Stimulated activated CD8-positive, alpha-beta memory T cell treated with anti-CD3 and anti-CD28 coated beads, Interleukin-12 subunit alpha, Interleukin-12 subunit beta, amount 100 ng/mL, for 24 hours (primary cell): ENCODE data around the gene PTCSC3.
"Not testable (repeated sequence)": the region's sequence is repeated elsewhere in the genome, so short reads cannot be mapped to it uniquely, and the experiment has no call there.

Source experiments
- DNase-seq: peaks from one replicate; pipeline ENCODE4 v3.0.0-alpha.2; 2020; ENCODE audit errors: extremely low read depth

Gene PTCSC3

DNA sequence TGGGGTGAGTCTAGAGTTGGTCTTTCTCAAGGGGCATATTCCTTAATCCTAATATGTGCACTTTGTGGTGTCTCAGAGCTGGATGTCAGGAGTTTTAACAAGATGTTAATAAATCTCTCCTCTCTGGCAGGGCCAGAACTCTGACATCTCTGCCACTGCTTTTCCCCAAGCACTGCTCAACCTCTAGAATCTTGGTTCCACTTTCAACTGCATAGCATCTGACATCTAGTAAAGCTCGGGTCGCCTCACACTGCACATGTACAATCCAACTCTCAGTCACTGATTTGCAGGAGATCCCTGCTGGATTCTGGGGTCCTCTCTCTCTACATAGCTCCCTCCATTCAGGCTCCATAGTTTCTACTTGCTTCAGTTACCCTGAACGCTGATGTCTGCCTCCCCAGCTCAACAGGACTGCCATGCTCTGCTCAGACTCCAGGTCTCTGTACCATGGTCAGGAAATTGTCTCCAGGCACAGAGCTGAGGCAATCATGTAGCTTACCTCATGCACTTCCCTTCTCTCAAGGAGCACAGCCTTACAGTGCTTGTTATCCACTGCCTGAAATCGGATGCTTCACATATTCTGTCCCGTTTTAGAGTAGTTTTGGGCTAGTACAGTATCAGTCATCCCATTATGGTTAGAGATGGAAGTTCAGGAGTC lies 1.6 kb downstream of the PTCSC3 start:
- no peak for DNase-seq

DNA sequence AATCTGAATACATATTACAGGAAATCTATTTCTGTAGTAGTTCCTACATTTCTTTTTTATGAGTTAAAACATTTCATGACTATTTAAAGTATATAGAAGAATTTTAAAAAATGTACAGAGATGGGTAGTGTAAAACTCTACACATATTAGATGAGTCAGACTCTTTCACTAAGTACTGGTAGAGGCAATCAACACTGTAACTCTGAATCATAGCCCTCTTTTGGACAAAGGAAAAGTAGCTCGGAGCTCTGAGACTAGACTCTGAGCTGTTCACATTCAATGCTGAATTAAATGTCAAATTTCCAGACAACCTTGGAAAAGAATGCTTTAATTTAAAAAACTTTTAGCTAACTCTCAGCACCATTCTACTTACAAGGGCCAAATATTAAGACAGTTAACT lies 3.4 kb downstream of the PTCSC3 start:
- DNase-seq: no peak

DNA sequence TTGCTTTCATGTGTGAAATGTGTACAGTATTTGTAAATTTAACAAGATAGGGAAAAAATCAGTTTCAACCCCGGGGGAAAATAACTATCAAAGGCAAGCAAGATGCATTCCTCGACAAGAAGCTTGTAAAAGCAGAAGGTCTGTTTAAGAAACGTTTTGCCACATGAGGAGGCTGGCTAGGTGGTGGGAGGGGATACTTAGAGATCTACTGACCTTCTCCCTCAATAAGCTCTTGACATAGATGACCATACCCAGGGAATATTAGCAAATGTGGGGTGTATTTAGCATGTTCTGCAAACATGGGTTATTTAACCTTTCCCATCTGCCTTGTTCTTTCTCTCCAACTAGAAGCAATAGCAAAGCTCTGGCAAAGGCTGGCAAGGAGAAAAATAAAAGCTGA lies 4.9 kb downstream of the PTCSC3 start:
- DNase-seq: no peak

DNA sequence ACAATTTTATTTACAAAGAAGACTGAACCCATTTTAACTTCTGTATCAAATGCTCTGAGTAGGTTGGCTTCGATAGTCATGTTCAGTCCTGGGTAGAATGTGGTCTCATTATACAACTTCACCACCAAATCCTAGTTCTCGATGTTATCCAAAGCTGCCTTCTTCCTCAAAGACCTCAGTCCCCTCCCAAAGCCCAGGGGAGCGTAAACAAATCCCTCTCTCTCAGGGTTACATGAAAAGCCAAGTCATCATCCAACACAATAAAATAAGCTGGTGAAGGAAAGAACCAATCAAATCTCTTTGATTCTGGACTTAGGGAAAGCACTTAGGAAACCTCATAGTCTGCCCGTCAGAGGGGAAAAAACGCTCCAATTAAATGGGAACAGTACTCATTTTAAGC lies 9.1 kb downstream of the PTCSC3 start:
- DNase-seq: no peak

DNA sequence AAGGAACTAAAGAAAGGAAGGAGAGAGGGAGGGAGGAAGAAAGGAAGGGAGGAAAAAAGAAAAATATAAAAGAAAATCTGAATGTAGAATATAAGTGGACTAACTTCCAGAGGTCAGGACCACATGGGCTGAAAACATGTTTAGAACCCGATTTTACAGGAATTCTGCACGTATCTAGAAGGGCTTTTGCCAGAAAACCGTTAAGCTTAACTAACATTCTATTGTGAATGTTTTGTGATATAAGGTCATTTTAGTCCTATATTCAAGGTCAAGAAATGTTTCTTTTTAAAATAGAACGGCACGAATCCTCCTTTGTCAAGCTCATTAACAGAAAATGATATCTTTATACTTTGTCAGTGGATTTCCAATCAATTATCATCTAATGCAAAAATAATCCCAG lies 13.1 kb downstream of the PTCSC3 start:
- DNase-seq: no peak

DNA sequence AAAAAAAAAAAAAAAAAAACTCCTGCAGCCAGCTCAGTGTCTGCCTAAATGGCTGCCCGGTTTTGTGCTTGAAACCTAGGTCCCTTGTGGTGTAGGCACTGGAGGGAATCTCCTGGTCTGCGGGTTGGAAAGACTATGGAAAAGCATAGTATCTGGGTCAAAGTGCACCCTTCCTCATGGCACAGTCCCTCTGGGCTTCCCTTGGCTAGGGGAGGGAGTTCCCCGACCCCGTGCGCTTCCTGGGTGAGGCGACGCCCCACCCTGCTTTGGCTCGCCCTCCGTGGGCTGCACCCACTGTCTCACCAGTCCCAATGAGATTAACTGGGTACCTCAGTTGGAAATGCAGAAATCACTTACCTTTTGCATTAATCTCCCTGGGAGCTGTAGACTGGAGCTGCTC lies 14.3 kb downstream of the PTCSC3 start:
- DNase-seq: no peak

DNA sequence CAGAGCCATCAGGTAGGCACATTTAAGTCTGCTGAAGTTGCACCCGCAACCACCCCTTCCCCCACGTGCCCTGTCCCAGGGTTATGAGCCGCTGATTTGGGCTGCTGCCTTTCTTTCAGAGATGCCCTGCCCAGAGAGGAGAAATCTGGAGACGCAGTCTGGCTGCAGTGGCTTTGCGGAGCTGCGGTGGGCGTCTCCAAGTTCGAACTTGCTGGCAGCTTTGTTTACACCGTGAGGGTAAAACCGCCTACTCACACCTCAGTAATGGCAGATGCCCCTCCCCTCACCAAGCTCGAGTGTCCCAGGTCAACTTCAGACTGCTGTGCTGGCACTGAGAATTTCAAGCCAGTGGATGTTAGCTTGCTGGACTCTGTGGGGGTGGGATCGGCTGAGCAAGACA lies 14.7 kb downstream of the PTCSC3 start:
- DNase-seq: no peak

DNA sequence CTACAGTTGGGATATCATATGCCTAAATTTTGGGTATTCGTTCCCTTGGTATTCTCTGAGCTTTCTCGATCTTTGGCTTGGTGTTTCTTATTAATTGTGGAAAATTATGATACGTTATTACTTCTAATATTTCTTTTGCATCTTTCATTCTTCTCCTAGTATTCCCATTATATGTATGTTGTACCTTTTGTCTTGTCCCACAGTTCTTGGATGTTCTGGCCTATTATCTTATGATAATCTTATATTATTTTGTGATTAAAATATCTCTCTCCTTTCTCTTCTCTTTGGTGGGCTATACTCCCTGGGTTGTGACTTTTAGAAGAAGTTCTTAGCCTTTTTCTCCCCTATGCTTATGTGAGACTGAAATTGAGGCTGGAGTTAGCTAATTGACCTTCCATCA lies 25.2 kb downstream of the PTCSC3 start:
- DNase-seq: no peak

DNA sequence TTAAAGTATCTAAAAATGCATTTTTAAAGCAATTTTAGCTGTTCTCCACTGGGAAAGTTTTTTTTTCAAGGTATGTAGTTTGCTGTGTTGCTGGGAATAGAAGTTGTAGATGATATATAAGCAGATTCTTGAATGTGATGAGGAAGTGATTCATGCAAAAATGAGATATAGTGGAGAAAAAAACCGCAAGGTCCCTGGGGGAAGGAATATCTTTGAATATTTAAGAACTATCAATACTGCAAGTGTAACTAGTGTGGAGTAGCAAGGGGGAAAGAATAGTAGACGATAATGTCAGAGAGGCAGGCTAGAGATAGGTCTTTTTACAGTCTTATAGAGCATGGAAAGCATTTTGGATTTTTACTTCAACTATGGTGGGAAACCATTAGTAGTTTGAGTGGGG lies 42.5 kb downstream of the PTCSC3 start:
- DNase-seq: no peak

DNA sequence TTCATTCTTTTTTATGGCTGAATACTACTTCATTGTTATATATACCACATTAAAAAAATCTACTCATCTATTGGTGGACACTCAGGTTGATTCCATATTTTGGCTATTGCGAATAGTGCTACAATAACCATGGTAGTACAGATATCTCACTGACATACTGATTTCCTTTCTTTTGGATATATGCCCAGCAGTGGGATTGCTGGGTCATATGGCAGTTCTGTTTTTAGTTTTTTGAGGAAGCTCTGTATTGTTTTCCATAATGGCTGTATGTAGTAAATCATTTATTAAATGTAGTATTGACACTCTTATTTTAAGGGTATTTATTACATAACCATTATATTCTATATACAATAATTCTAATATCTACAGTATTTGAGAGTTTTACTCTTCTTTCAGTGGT lies 43.7 kb downstream of the PTCSC3 start:
- no peak for DNase-seq

DNA sequence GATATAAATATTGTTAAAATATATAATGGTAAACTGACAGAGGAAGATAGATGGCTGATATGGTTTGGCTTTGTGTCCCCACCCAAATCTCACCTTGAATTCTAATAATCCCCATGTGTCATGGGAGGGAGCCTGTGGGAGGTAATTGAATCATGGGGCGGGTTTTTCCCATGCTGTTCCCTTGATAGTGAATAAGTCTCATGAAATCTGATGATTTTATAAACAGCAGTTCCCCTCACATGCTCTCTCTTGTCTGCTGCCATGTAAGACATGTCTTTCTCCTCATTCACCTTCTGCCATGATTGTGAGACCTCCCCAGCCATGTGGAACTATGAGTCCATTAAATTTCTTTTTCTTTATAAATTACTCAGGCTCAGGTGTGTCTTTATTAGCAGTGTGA lies 46.3 kb downstream of the PTCSC3 start:
- no peak for DNase-seq

DNA sequence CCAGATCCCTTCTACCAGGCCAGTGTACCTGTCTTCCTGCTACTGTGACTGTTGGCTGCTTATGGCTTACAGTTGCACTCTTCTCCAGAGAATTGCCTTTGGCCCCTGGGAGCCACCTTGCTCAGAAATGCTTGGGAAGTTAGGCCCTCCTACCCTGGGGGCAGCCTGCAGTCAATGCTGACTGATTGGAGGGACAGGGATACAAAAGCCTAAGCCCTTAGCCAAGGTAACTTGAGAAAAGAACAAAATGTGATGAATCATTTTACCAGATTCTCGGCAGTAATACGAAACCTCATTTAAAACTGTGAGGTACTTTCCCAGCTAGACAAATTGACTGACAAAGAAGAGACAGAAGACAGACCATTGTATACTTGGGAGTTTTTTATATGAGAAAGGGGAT lies 47.3 kb downstream of the PTCSC3 start:
- DNase-seq: no peak

DNA sequence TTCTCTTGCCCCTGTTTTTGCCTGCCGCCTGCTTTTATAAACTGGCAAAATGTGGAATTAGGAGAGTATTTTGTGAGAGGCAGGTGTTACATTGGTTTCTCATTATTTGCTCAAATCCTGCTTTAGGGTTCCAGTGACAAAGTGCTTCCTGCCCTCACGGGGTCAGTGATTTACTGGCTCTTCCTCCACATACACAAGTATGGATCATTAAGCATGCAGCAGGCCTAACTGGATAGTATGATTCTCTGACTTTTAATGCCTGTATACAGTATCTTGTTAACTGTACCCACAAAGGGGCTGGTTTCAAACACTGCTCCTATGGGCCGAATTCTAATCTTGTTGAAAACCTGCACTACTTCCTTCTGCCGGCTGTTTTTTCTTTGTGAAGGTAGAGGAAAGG lies 63.2 kb downstream of the PTCSC3 start:
- DNase-seq: no peak

DNA sequence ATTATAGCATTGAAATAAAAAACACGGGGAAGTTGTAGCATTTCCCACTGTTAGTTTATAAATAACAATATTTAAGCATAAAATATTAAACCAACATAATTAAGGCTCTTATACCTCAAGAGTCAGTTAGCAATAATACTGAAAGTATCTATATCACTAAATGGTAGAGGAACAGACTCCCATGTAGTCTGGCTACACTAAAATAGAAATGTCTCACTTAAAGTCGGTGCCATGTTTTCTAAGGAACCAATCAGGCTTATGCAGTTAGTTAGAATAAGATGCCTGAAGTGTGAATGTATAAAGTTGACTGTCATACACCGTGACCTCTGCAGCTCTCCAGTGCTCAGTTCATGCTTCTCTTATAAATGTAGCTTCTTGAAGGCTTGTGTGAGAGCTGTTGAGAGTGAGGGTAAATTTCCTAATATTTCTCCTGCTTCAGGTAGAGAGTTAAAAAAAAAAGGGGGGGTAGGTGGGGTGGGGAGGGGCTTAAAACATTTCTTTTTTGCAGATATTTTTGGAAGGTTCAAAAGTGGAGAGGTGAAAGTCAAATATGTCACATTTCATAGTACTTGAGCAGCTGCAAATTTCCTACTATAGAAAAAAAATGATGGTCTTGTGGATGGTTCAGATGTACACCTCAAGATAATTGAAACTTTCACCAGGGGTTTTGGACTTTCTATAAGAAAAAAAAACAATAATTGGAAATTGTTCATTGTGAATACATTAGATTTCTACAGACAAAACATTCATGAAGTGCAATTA lies 64.5 kb downstream of the PTCSC3 start:
- no peak for DNase-seq

DNA sequence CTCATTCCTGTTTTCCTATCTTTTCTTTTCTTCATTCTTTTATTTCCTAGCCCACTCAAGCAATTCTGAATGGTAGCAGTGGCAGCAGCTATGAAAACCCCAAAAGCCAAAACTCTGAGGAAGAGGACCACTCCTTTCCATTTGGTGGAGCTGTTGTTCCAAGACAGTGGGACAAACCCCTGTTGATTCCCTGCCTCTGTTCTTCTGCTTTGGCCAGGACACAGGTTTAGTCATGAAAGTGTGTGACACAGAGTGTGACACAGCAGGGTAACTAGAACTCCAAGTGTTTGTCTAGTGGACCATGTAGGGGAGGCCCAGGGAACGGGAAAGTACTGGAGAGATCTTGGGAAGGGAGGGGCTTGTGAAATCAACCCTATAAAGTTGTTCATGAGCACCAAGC lies 71.1 kb downstream of the PTCSC3 start:
- DNase-seq: no peak

DNA sequence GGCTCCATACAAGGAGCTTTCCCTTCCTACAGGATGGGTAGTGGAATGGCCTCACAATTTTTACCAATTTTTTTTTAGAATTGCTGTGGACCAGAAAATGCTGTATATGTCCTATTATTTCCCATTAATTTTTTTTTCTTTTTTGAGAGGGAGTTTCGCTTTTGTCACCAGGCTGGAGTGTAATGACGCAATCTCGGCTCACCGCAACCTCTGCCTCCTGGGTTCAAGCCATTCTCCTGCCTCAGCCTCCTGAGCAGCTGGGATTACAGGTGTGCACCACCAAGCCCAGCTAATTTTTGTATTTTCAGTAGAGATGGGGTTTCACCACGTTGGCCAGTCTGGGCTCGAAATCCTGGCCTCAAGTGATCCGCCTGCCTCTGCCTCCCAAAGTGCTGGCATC lies 72.3 kb downstream of the PTCSC3 start:
- DNase-seq: not testable (repeated sequence)

DNA sequence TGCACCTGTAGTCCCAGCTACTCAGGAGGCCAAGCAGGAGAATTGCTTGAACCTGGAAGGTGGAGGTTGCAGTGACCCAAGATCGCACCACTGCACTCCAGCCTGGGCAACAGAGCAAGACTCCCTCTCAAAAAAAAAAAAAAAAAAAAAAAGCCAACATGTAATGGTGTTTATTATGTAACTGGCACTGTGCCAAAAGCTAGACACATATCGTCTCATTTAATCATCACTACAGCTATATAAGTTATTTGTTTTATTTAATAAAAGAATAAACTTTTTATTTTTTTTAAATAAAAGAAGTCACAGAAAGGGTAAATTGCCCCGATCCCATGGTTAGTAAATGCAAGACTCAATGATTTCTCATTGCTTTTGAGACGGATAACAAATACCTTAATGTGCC lies 76.9 kb downstream of the PTCSC3 start:
- no peak for DNase-seq

DNA sequence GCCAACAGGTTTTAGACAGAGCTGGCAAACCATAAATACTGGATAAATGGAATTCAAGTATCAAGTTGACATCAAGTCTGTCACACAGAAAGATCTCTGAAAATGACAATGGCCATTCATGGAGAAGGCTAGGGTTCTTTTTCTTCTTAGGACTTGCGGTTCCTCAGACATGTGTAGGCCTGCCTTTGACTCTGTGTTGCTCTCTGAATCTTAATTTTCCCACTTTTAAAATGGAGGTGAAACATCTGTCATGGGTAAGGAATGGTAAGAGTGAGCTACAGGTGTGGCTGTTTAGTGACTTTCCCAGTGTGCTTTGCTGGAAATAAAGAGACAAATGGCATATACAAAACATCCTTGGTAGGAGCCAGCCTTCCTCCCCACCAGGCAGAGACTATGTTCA lies 79.2 kb downstream of the PTCSC3 start:
- DNase-seq: no peak

DNA sequence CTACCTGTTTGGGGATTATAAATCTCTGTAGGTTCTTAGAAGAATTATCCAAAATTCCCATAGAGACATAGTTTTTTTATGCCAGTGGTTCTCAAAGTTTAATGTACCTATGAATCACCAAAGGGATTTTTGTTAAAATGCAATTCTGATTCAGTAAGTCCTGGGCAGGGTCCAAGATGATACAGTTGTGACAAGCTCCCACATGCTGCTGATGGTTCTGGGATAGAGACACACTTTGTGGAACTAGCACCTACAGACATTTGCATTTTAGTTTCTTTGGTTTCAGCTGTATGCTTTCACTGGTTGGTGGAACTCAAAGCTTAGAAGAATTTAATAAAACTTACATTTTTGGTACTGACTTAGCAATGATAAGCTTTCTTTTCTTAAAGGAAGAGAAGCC lies 80.4 kb downstream of the PTCSC3 start:
- no peak for DNase-seq

DNA sequence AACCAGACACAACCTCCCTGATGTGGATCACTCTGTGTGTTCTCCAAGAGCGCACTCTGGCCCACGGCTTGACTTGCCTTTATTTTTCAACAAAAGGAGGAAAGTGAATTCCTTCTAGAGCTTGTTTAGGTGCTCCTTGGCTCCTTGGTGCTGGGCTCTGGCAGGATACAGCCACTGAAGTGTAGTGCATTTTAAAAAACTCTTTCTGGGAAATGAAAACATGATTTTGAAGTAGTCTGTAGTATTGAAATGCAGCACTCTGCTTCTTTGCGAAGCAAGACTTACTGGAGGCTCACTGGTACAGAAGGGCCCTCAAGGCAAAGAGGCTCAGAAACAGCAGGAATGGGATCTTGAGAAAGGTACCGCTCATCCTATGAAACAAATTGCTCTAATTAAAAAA lies 81.6 kb downstream of the PTCSC3 start:
- DNase-seq: no peak

DNA sequence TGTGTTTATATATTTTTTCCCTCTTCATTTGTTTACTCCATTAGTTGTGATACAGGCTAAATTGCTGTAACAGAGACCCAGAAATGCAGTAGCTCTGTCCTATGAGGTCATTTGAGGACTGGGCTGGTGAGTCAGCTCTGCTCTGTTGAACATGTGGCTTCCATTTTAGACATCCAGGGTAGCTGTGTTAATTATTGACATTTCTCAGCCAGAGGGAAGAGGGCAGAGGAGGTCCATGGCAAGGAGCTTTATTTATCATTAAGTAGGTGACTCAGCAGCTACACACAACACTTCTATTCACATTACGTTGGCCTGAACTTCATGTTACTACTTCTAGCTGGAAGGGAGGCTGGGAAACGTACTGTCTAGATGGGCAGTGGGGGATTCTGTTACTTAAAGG lies 85.4 kb downstream of the PTCSC3 start:
- no peak for DNase-seq

DNA sequence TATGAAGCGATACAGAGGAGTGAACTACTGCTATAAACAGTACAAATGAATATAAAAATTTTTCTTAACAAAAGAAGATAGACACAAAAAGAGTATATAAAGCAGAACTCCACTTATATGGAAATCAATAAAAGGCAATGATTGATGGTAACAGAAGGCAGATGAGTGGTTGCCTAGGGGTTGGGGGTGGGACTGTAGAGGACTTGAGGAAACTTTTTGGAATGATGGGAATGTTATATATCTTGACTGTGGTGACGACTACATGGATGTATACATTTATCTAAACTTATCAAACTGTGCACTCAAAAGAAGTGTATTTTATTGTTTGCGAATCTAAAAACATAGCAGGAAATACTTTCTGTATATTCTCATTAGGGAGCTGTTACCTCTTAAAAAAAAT lies 89.1 kb downstream of the PTCSC3 start:
- no peak for DNase-seq

DNA sequence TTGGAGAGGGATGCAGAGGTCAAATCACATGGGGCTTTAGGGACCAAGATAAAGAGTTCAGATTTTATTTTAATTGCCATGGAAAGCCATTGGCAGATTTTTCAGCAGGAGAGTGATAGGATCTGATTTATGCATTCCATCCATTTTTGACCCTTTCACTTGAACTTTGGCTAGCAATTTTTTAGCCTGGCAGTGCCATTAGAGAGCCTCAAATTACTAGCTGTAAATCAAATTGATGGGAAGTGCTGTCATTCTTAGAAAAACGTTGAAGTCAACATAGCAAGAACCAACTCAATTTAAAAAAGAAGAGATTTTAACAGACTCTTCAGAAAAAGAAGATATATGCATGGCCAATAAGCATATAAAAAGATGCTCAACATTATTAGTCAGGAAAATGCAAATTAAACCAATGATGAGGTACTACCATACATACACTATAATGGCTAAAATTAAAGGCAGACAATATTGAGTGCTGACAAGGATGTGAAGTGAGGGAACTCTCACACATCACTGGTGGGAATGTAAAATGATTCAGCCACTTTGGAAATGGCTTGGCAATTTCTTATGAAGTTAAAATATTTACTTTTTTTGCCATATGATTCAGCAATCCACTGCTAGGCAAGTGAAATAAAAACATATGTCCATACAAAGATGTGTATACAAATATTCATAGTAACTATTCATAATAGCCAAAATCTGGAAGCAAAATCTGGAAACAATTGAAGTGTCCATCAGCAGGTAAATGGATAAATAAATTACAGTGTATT lies 89.7 kb downstream of the PTCSC3 start:
- no peak for DNase-seq
